HG03378 (cell line): ENCODE measurements around the gene LAMB2.

Experiments
- ATAC-seq: cut with Tn5 transposase; IDR thresholded peaks from one replicate; pipeline ENCODE4 v1.9.1; 2021; ENCODE audit warnings: mild to moderate bottlenecking, moderate library complexity; ENCODE audit not compliant: unreplicated experiment

Gene LAMB2

DNA sequence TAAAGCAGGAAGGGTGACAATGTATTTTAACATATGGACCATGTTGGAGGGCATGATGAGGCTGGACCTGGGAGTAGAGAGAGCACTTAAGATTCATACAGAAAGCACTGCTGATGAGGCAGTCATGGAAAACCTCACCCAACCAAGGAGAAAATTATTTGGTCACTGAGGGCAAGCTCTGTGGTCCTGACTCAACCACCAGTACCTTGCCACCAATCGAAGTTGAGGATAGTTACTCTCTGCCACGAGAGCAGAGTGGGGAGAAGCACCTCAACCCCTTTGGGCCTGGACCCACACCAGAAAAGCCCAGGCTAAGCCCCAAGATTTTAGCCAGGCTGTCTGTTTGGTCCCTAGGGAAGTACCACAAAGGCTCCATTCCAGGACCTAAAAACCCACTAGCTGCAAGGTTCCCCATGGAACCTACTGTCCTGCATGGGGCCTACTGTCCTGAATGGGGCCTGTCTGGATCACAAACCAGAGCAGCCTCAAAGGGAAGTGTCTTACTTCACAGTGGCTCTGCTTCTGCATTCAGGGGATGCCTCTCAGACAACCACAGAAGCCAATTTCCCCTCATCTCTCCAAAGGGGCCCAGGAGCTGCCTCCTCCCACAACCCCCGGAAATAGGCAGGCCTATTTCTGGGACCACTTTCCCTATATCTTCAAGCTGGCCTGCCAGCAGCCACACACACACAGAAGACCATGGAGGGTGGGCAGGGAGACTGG lies 29.1 kb upstream of the LAMB2 start:
- ATAC-seq, result no peak

- no peak for ATAC-seq
Measured at GRCh38 chr3:49161197-49161596, 28.3 kb upstream of the LAMB2 start.

GRCh38 chr3:49158792-49159191 lies 25.9 kb upstream of the LAMB2 start:
- ATAC-seq, result no peak

DNA sequence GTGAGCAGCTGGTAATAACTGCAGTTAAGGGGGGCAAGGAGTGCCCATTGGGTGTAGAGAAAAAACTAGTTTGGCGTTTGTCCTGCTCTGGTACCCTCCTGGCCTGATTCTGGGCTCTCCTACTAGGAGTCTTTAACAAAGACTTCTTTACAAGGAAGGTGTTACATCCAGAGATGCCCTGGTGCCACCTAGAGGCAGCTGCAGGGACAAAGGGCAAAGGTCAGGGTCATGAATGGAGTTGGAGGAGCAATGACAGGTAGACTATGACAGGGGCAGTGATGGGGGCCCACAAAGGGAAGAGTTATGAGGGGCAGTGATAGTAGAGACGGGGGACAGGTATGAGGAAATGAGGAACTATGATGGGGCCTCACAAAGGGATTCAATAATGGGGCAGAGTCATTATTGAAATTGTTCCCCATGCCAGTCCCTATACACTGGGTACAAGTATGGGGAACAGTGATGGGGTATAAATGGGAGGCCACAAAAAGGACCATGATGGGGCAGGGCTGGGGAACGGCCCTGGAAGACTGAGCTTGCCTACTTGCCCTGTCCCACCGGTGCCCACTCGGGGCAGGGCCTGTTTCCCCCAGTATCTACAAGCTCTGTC lies 25.4 kb upstream of the LAMB2 start:
- ATAC-seq, result no peak

DNA sequence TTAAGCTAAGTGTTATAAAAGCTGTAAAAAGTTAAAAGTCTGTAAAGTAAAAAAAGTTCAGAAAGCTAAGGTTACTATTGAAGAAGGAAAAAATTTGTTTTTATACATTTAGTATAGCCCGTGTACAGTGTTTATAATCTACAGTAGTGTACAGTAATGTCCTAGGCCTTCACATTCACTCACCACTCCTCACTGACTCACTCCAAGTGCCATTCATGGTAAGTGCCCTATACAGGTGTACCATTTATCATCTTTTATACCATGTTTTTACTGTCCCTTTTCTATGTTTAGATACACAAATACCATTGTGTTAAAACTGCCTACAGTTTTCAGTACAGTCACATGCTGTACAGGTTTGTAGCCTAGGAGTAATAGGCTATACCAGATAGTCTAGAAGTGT lies 24.4 kb upstream of the LAMB2 start:
- ATAC-seq, result no peak

DNA sequence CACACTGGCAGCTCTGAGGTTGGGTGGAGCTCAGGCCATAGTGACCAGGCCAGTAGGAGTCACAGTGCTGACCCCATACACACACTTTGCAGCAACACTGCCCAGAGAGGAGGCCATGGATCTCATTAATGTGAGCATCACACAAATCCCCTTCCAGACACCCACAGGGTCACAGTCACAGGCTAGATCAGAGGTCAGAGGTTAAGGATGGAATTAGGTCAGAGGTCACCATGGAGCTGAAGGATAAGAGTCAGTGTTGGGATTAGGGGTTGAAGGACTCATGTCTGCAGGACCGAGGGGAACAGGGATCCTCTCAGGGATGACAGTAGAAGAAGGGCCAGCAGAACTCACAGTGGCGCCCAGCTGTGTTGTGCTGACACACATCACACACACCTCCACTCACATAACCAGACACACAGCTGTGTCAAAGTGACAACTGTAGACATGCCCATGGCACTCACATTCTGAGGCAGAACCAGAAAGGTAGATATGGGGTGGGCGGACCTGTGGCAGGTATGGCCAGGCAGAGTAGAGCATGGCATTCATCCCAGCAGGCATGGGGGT lies 20.6 kb upstream of the LAMB2 start:
- no peak for ATAC-seq

DNA sequence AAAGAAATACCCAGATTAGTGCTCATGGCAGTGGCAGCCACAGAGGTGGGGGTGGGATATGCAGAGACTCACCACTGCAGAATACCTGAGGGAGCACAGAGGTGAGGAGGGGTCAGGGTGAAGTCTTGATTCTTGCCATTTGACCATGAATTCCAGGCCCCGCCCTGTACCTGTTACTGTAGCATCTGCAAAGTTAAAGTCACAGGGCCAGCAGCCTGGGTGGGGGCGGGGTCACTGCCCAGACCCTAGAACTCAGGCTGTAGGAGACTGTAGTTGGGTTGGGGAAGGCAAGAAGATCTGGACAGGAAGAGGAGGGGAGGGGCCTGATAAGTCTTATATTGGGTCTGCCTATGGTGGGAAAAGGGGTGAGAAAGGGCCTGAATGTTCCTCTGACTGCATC lies 18.8 kb upstream of the LAMB2 start:
- no peak for ATAC-seq

DNA sequence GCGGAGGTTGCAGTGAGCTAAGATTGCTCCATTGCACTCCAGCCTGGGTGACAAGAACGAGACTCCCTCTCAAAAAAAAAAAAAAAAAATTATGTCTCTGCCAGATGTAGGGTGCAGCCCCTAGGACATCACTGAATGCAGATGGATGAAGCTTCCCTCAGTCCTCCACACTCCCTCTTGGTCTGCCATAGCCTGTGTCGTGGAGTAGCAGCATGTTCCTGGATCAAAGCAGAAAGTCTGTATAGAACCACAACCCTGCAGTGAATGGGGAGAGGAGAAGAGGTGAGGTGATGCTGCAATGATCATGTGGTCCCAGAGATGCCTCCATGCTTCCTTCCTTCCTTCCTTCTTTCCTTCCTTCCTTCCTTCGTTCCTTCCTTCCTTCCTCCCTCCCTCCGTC lies 15.3 kb upstream of the LAMB2 start:
- no peak for ATAC-seq

GRCh38 chr3:49140080-49140479 lies 7.2 kb upstream of the LAMB2 start:
- no peak for ATAC-seq

GRCh38 chr3:49135499-49135898 lies 2.6 kb upstream of the LAMB2 start:
- no peak for ATAC-seq

DNA sequence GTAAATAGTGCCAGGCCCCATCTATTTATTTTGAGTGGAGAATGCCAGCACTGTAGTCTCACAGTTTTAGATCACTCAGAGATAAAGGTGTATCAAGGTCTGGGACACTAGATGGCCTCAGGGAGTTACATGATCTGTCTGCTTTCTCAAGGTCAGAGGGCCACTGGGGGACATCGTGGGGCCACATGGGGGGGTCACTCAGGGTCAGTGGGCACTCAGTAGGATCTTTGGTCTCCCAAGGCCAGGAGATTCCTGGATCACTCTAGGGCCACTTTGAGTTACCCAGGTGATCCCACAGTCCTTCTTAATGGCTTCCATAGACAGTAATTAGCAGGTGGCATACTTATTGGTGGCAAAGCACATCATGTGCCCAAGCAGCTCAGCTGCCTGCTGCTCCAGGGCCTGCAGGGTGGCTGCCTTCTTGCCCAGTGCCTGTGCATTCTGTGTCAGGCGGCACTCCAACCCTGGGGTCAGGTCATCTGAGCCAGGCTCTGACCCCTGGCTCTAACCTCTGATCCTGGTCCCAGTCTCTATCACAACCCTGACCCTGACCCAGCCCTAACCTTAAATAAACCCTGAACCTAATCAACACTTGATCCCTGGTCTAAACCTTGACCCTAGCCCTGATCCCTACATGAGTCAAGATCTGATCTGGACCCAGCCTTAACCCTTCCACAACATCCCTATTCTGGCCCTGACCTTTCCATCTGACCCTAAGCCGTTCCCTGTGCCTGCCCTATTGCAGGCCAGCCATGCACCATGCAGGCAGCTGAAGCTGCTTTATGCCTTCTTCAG lies 1.8 kb upstream of the LAMB2 start:
- ATAC-seq, result no peak

GRCh38 chr3:49133226-49133951 lies 539 bp upstream of the LAMB2 start:
- ATAC-seq, result no peak

DNA sequence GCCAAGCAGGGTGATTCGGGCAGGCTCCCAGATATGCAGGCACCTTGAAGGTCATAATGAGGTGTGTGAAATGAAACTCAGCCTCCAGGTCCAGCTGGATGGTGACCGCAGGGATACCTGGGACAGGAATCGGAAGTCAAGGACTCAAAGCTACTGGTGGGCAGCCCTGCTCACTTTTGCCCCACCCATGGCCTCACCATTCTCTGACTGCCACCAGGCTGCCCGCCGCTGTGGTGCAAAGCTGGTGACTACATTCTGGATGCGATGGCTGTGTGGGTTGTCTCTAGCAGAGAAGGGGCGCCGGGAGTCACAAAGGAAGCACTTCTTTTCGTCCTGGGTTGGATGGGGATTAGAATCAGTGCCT lies 795 bp downstream of the LAMB2 start:
- no peak for ATAC-seq

DNA sequence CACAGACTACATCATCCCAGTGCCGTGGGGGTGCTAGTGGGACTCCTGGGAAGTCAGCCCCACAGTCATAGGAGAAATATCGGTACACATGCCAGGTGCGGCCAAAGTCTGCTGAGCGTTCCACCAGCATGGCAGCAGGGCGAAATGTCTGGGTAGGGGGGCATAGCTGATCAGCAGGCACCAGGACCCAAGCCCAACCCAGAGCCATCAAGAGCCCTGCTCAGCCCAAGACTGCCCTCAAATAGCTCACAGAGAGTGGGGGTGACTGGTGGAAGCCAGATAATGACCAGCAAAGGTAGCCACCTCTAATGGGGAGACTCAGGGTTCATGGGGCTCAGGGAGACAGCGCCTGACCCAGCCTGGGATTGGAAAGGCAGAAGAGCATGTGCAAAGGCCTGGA lies 1.3 kb downstream of the LAMB2 start:
- ATAC-seq, result no peak

GRCh38 chr3:49131040-49131439 lies 1.8 kb downstream of the LAMB2 start:
- ATAC-seq, result no peak

GRCh38 chr3:49124991-49125670 lies 7.7 kb downstream of the LAMB2 start:
- no peak for ATAC-seq

GRCh38 chr3:49124203-49124602 lies 8.6 kb downstream of the LAMB2 start:
- ATAC-seq, result no peak

DNA sequence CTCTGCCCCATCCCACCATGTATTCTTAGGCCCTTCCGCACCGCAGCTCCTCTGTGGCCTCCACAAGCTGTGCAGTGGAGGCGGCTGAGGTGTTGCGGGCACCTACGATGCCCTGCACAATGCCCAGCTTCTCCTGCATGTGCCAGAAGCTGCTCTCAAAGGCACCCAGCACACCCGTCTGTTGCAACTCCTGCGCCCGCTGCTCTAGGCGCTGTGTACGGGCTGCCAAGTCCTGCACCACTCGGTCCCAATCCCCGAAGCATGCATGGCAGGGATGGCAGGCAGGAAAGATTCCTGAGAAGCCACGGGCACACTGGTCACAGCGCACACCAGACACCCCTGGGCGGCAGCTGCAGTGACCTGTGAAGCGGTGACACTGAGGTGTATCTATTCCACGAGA lies 9.2 kb downstream of the LAMB2 start:
- no peak for ATAC-seq

GRCh38 chr3:49122886-49123545 lies 9.8 kb downstream of the LAMB2 start:
- ATAC-seq, result no peak

DNA sequence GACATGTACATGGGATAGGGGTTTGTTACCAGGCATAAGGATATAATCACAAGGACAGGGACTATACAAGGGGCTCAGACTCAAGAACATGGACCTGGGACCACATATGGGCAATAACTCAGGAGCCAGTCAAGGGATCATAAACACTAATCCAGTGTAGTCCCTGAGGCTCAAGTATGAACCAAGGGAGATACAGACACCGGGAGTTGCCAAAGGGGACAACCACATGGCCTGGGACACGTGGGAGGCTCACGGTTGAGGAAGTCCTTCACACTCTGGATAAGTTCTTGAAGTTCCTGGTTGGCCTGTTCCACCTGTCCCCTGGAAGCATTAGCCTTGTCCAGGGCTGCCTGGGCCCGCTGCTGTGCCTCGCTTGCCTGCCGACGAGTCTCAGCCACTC lies 10.4 kb downstream of the LAMB2 start:
- no peak for ATAC-seq
